HCT116 (cell line): ENCODE results near the gene RTN4IP1. TPM values are rescaled to one million over a fixed set of nuclear protein-coding genes. Genes with fewer than 3 reads are reported as not detected.
"Not testable (repeated sequence)": the region's sequence is repeated elsewhere in the genome, so short reads cannot be mapped to it uniquely, and the experiment has no call there.

Experiments used
- ATAC-seq: fragments of 200-7000 bp; cut with Tn5 transposase; 2 replicates; pipeline ENCODE4 v1.9.1; 2020; ENCODE audit warnings: mild to moderate bottlenecking, moderate library complexity
- BruUV-seq: library from RNA; stranded (reverse); fragments of 400-500 nt; replicated peaks from 2 replicates; lab custom pipeline; 2021; lab: Mats Ljungman, UMichigan
- CTCF ChIA-PET: fragments of 300-600 bp; sonication (Branson Sonifier 250); formaldehyde crosslinking; loops from one replicate; lab custom pipeline; 2021; ENCODE audit warnings: antibody characterized with exemption; lab: Charles Lee
- POLR2A ChIA-PET: fragments of 300-600, 350-600 bp; sonication (Branson Sonifier 250); formaldehyde crosslinking; loops from one replicate; lab custom pipeline; 2021; ENCODE audit warnings: antibody characterized with exemption; lab: Charles Lee
- RAD21 ChIA-PET, 2 experiments: fragments of 300-600 bp; sonication (Branson Sonifier 250); formaldehyde crosslinking; loops; one replicate each; lab custom pipeline; 2023; ENCODE audit warnings: low total read pairs in 2 of 2; ENCODE audit not compliant: uncharacterized antibody in 2 of 2, unreplicated experiment in 2 of 2, low non-redundant PET in 1 of 2; lab: Charles Lee
- DNase-seq: peaks from one replicate; pipeline ENCODE4 v3.0.0-alpha.2; 2010; ENCODE audit warnings: low read depth, low spot score
- H2AFZ ChIP-seq: fragments of 200-600 bp; shearing (Covaris generic), sonication (generic); 2 replicates; pipeline ENCODE4 v1.6.1; 2017; ENCODE audit warnings: low read depth, mixed run types, mixed read lengths, antibody characterized with exemption, low read length; ENCODE audit not compliant: poor library complexity, severe bottlenecking
- H3K27ac ChIP-seq: 2 replicates; pipeline ENCODE4 v1.5.1; 2012; ENCODE audit warnings: low read depth, low read length
- H3K27me3 ChIP-seq: fragments of 200-600 bp; sonication (generic); 2 replicates; pipeline ENCODE4 v1.6.1; 2016; ENCODE audit warnings: mixed run types, low read length, mixed read lengths; ENCODE audit not compliant: insufficient read depth
- H3K36me3 ChIP-seq, 2 experiments: fragments of 200-500 bp in 1 of 2; fragments of 200-600 bp in 1 of 2; sonication (Bioruptor generic) in 1 of 2; sonication (generic) in 1 of 2; 2 replicates each; pipeline versions ENCODE4 v1.5.1 to v1.6.1; 2014 to 2016; ENCODE audit warnings: low read length in 2 of 2, inconsistent platforms in 1 of 2, mixed read lengths in 1 of 2, mixed run types in 1 of 2; ENCODE audit not compliant: insufficient read depth in 2 of 2, control insufficient read depth in 1 of 2
- H3K4me1 ChIP-seq, 2 experiments: fragments of 200-600 bp in 1 of 2; sonication (generic) in 1 of 2; 2 replicates each; pipeline versions ENCODE4 v1.5.1 to v1.6.1; 2012 to 2017; ENCODE audit warnings: low read length in 2 of 2, inconsistent platforms in 1 of 2, mild to moderate bottlenecking in 1 of 2, mixed read lengths in 1 of 2, mixed run types in 1 of 2, moderate library complexity in 1 of 2; ENCODE audit not compliant: insufficient read depth in 2 of 2, control insufficient read depth in 1 of 2
- H3K4me2 ChIP-seq: fragments of 200-600 bp; sonication (generic); 2 replicates; pipeline ENCODE4 v1.6.1; 2017; ENCODE audit warnings: mixed run types, low read length, mixed read lengths
- H3K4me3 ChIP-seq, 2 experiments: fragments of 200-600 bp in 1 of 2; sonication (generic) in 1 of 2; replicated peaks in 1 of 2; 2 replicates each; pipeline ENCODE4 v1.5.1; 2011 to 2016; ENCODE audit warnings: low read length in 2 of 2, control low read depth in 1 of 2, low read depth in 1 of 2, mild to moderate bottlenecking in 1 of 2, mixed read lengths in 1 of 2, mixed run types in 1 of 2
- H3K79me2 ChIP-seq: fragments of 200-600 bp; sonication (generic); 2 replicates; pipeline ENCODE4 v1.6.1; 2017; ENCODE audit warnings: mild to moderate bottlenecking, mixed run types, low read length, moderate library complexity, mixed read lengths; ENCODE audit not compliant: insufficient read depth
- H3K9ac ChIP-seq: fragments of 200-600 bp; sonication (generic); 2 replicates; pipeline ENCODE4 v1.6.1; 2016; ENCODE audit warnings: low read length, mixed read lengths
- H3K9me2 ChIP-seq: fragments of 200-600 bp; sonication (generic), shearing (Covaris generic); 2 replicates; pipeline ENCODE4 v1.6.1; 2017; ENCODE audit warnings: mixed run types, mild to moderate bottlenecking, moderate library complexity; ENCODE audit not compliant: insufficient read depth
- H3K9me3 ChIP-seq, 2 experiments: fragments of 200-500 bp in 1 of 2; fragments of 200-600 bp in 1 of 2; sonication (Bioruptor generic) in 1 of 2; sonication (generic) in 1 of 2; 2 replicates each; pipeline ENCODE4 v1.6.1; 2014 to 2017; ENCODE audit warnings: low read length in 2 of 2, mixed read lengths in 2 of 2, inconsistent platforms in 1 of 2, low read depth in 1 of 2, mild to moderate bottlenecking in 1 of 2, mixed run types in 1 of 2, moderate library complexity in 1 of 2; ENCODE audit not compliant: control insufficient read depth in 1 of 2, insufficient read depth in 1 of 2
- H4K20me1 ChIP-seq: fragments of 200-600 bp; sonication (generic), shearing (Covaris generic); 2 replicates; pipeline ENCODE4 v1.6.1; 2017; ENCODE audit warnings: mixed run types, mild to moderate bottlenecking, moderate library complexity; ENCODE audit not compliant: insufficient read depth
- FOSL1 ChIP-seq: IDR thresholded peaks from 2 replicates; pipeline ENCODE4 v1.6.1; 2012; ENCODE audit warnings: low read depth
- JUND ChIP-seq: IDR thresholded peaks from 2 replicates; pipeline ENCODE4 v1.6.1; 2012
- ZNF274 ChIP-seq: fragments of 200-500 bp; sonication (Bioruptor generic); IDR thresholded peaks from 2 replicates; pipeline ENCODE4 v1.6.1; 2014; ENCODE audit warnings: mild to moderate bottlenecking, low read depth, low read length, inconsistent platforms
- intact Hi-C: fragments of 100-400 bp; cut with micrococcal nuclease; formaldehyde crosslinking; loops from 2 replicates; pipeline ENCODE4 v1.10.0; 2022
- total RNA-seq: library from RNA; stranded (reverse); gene quantifications from one replicate; pipeline ENCODE4 v1.2.1, GENCODE V29; 2021; ENCODE audit not compliant: unreplicated experiment
- TF ChIP-seq, protein P1 (sequence below): IDR thresholded peaks from 2 replicates; pipeline ENCODE4 v1.6.1; 2012
- TF ChIP-seq, protein P2 (sequence below): IDR thresholded peaks from 2 replicates; pipeline ENCODE4 v1.6.1; 2011; ENCODE audit warnings: mild to moderate bottlenecking, low read length, moderate library complexity; ENCODE audit not compliant: insufficient replicate concordance; ENCODE audit errors: extremely low read depth
- TF ChIP-seq, protein P3 (sequence below): IDR thresholded peaks from 2 replicates; pipeline ENCODE4 v1.6.1; 2012; ENCODE audit warnings: low read depth

RTN4IP1 gene
- total RNA-seq, 1 experiment from 2014 or later, result 9.1 TPM

DNA sequence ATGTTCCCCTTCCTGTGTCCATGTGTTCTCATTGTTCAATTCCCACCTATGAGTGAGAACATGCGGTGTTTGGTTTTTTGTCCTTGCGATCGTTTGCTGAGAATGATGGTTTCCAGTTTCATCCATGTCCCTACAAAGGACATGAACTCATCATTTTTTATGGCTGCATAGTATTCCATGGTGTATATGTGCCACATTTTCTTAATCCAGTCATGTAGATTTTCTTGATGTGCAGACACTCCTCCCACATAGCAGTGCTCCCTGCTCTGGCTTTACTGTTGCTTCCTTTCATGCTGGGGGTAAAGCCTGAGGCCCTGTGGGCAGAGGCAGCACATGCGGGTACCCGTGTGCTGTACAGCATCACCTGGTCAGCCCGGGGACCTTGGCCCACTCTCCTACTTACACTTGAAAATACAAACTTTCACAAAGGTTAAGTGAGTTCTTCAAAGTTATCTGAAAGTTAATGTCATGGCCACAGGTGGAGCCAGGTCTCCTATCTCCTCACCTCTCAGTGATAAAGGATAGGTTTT, 80.3 kb downstream of the RTN4IP1 start:
- intact Hi-C loops, H3K79me2 ChIP-seq, H3K4me2 ChIP-seq, H2AFZ ChIP-seq, H3K9ac ChIP-seq, ATAC-seq, H3K27me3 ChIP-seq, BruUV-seq, H3K9me3 ChIP-seq, H3K36me3 ChIP-seq, H4K20me1 ChIP-seq, POLR2A ChIA-PET, H3K27ac ChIP-seq, CTCF ChIA-PET, H3K9me2 ChIP-seq, DNase-seq, RAD21 ChIA-PET, H3K4me3 ChIP-seq: not testable (repeated sequence)
- H3K4me1 ChIP-seq, result peaks cover 26 to 45% of the 10 kb centered on the region in 2 experiments

DNA sequence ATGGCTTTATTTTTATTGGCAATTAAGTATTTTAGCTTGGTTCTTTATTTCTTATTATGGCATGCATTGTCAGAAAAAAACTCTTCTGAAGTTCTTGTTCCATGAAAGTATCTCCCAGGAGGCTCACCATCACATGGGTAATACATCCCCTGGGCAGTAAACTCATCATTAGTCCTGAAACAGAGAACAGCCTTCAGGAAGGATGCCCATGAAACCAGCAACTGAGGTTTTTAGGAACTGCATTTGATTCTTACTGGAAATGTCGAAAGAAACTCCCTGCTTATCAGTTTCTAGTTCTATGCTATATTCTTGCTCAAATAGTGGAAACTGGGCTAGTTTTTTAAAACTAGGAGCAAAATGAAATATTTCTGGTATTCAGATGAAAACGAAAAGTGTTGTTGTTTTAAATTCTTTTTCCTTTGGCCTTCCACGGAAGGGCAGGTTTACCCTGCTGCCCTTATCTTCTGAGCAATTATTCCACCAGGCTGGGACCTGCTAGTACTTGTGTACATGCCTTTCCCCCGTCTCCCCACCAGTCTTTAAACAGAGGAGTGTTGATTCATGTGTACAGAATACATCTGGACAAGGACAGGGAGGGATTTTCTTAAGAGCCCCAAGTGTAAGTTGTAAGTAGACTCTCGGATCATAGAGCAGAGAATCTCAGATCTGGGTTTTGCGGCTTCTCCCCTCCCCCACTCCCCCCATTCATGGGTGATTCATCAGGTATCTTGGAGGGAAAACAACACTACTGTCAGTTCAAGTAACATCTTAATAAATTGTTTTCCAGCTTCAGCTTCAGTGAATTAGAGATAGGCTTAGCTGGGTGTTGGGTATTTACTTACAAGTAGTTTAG, 81.5 kb downstream of the RTN4IP1 start:
- CTCF ChIA-PET, result no interaction called here
- Histone ChIP-seq H3K27me3 (no peaks in the 10 kb centered on the region), H4K20me1 (no peaks in the 10 kb centered on the region), H3K9me3 (no peaks in the 10 kb centered on the region), H3K4me3 (peak overlapping the region in 1 of 2 experiments; percentile 23; a peak in 1 of 4 replicates), H3K4me2 (peak overlapping the region; percentile 68), H3K79me2 (no peaks in the 10 kb centered on the region), H3K36me3 (no peaks in the 10 kb centered on the region), H3K27ac (peak overlapping the region; percentile 88), H3K9me2 (no peaks in the 10 kb centered on the region), H2AFZ (peak overlapping the region; percentile 5), H3K4me1 (peaks cover 26 to 39% of the 10 kb centered on the region in 2 experiments), H3K9ac (peak overlapping the region; percentile 25)
- ATAC-seq (peak; percentile 65), DNase-seq (no peak)
- TF ChIP-seq ZNF274 (no peak), JUND (peak; percentile 57), FOSL1 (peak; percentile 64)
- TF ChIP-seq, protein P1, sequence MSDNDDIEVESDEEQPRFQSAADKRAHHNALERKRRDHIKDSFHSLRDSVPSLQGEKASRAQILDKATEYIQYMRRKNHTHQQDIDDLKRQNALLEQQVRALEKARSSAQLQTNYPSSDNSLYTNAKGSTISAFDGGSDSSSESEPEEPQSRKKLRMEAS, result peak; percentile 0; the same call in 1 of the 2 replicates
- TF ChIP-seq, protein P2, sequence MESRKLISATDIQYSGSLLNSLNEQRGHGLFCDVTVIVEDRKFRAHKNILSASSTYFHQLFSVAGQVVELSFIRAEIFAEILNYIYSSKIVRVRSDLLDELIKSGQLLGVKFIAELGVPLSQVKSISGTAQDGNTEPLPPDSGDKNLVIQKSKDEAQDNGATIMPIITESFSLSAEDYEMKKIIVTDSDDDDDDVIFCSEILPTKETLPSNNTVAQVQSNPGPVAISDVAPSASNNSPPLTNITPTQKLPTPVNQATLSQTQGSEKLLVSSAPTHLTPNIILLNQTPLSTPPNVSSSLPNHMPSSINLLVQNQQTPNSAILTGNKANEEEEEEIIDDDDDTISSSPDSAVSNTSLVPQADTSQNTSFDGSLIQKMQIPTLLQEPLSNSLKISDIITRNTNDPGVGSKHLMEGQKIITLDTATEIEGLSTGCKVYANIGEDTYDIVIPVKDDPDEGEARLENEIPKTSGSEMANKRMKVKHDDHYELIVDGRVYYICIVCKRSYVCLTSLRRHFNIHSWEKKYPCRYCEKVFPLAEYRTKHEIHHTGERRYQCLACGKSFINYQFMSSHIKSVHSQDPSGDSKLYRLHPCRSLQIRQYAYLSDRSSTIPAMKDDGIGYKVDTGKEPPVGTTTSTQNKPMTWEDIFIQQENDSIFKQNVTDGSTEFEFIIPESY, result no peak
- TF ChIP-seq, protein P3, sequence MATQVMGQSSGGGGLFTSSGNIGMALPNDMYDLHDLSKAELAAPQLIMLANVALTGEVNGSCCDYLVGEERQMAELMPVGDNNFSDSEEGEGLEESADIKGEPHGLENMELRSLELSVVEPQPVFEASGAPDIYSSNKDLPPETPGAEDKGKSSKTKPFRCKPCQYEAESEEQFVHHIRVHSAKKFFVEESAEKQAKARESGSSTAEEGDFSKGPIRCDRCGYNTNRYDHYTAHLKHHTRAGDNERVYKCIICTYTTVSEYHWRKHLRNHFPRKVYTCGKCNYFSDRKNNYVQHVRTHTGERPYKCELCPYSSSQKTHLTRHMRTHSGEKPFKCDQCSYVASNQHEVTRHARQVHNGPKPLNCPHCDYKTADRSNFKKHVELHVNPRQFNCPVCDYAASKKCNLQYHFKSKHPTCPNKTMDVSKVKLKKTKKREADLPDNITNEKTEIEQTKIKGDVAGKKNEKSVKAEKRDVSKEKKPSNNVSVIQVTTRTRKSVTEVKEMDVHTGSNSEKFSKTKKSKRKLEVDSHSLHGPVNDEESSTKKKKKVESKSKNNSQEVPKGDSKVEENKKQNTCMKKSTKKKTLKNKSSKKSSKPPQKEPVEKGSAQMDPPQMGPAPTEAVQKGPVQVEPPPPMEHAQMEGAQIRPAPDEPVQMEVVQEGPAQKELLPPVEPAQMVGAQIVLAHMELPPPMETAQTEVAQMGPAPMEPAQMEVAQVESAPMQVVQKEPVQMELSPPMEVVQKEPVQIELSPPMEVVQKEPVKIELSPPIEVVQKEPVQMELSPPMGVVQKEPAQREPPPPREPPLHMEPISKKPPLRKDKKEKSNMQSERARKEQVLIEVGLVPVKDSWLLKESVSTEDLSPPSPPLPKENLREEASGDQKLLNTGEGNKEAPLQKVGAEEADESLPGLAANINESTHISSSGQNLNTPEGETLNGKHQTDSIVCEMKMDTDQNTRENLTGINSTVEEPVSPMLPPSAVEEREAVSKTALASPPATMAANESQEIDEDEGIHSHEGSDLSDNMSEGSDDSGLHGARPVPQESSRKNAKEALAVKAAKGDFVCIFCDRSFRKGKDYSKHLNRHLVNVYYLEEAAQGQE, result no peak
- POLR2A ChIA-PET, result interaction anchor here (0.7 kb wide), 1 partner anchor 14 kb away, joined by 4 read pairs; no protein-coding TSS in a partner anchor
- intact Hi-C loops, result no loop called here
- no TSS peak for BruUV-seq
- RAD21 ChIA-PET, result no interaction called here
